Loucy (cell line): ENCODE measurements around the gene NRIP1.

Source experiments
- CTCF ChIP-seq: fragments of 200-600 bp; sonication (generic); conservative IDR thresholded peaks from 2 replicates; pipeline ENCODE4 v1.5.1; 2014; ENCODE audit warnings: mild to moderate bottlenecking, antibody characterized with exemption, low read length
- EZH2phosphoT487 ChIP-seq: fragments of 200-600 bp; IDR thresholded peaks from 2 replicates; pipeline ENCODE4 v1.6.1; 2018; ENCODE audit warnings: antibody characterized with exemption, mild to moderate bottlenecking, moderate library complexity, borderline replicate concordance

GRCh38 chr21:14957836-14958235 lies 107.0 kb downstream of the NRIP1 start:
- TF ChIP-seq CTCF (no peak), EZH2phosphoT487 (no peak)
